Measurements from ENCODE around the gene HDHD3. TPM values are rescaled to one million over a fixed set of nuclear protein-coding genes. Genes with fewer than 3 reads are reported as not detected.

HDHD3 gene
- total and polyA plus RNA-seq, 12 donors, result 10.9 to 42.5 (median 18.7) TPM

GRCh38 chr9:113416149-113416721 is 39.4 kb upstream of the HDHD3 start:
- peak overlapping the region in 6 of 10 donors; percentile 14 to 75 (median 39) for H3K27ac ChIP-seq
- 50 to 63% methylated on average over 3 of the region's 3 CpGs for WGBS, 2 donors

GRCh38 chr9:113410207-113410864 is 33.5 kb upstream of the HDHD3 start, which contains the start of the genes C9orf43 and POLE3:
TSS of gene C9orf43 (plus strand) at chr9:113410747. CDS start at chr9:113413494, 2,747 bp downstream.
TSS of gene POLE3 (minus strand) at chr9:113410675. CDS start at chr9:113410293, 382 bp downstream.
- DNase-seq, result peak; percentile 95
- H3K27ac ChIP-seq, result peak within 1 kb of the TSS; percentile 88 to 98 (median 96)
- intact Hi-C loops (cut with DNase I), result loop anchor here in 1 of 10 donors (2.0 kb wide), 1 partner anchor 100 kb away; no protein-coding TSS in a partner anchor
- peak; percentile 97 to 99 (median 98) for ATAC-seq
- peaks cover 0 to 24% (median 7%) of the 10 kb centered on the region in 9 donors for H3K36me3 ChIP-seq
- WGBS, 2 donors, result 0% methylated on average over 61 of the region's 61 CpGs
- H3K9me3 ChIP-seq, result no peaks in the 10 kb centered on the region
- H3K27me3 ChIP-seq, result no peaks in the 10 kb centered on the region
- H3K4me3 ChIP-seq, result peak within 1 kb of the TSS; percentile 71 to 94 (median 80)
- peak in 2 of 9 donors; percentile 18 to 25 for TF ChIP-seq CTCF (IDR thresholded peaks at IDR 0.05)
- H3K4me1 ChIP-seq, result peaks cover 2 to 31% (median 25%) of the 10 kb centered on the region in 9 donors

More at GRCh38 chr9:113416149-113416721, 39.4 kb upstream of the HDHD3 start:
- Histone ChIP-seq H3K4me3 (no peak overlapping the region), H3K27me3 (no peaks in the 10 kb centered on the region), H3K36me3 (no peaks in the 10 kb centered on the region), H3K4me1 (peaks cover 0 to 19% (median 5%) of the 10 kb centered on the region in 9 donors), H3K9me3 (no peaks in the 10 kb centered on the region)
- intact Hi-C loops (cut with DNase I), result no loop called here
- TF ChIP-seq CTCF (IDR thresholded peaks at IDR 0.05), result no peak
- no peak for DNase-seq
- ATAC-seq, result peak in 7 of 8 donors; percentile 36 to 82 (median 69)

GRCh38 chr9:113409883-113410206 is 33.1 kb upstream of the HDHD3 start:
- DNase-seq (no peak), ATAC-seq (peak in 4 of 8 donors; percentile 2 to 31 (median 4))
- no peaks in the 10 kb centered on the region for H3K9me3 ChIP-seq
- H3K36me3 ChIP-seq, result peaks cover 0 to 24% (median 7%) of the 10 kb centered on the region in 9 donors
- WGBS, 2 donors, result 0% methylated on average over 20 of the region's 20 CpGs
- peaks cover 2 to 36% (median 25%) of the 10 kb centered on the region in 9 donors for H3K4me1 ChIP-seq
- H3K27ac ChIP-seq, result peak overlapping the region; percentile 88 to 98 (median 96)
- H3K27me3 ChIP-seq, result no peaks in the 10 kb centered on the region
- no peak for TF ChIP-seq CTCF (IDR thresholded peaks at IDR 0.05)
- H3K4me3 ChIP-seq, result peak overlapping the region; percentile 71 to 94 (median 80)
- intact Hi-C loops (cut with DNase I), result loop anchor here in 8 of 10 donors (1.0 to 10.0 kb wide), 6 partner anchors 99 to 247 kb away; partner anchors contain the start of genes CDC26 (in 7 of the 8), PRPF4 (in 7 of the 8) and RNF183 (in 1 of the 8)

- no peak for TF ChIP-seq CTCF (IDR thresholded peaks at IDR 0.05)
- intact Hi-C loops (cut with DNase I), result loop anchor here in 7 of 10 donors (1.0 to 10.0 kb wide), 5 partner anchors 100 to 248 kb away; partner anchors contain the start of genes CDC26 (in 7 of the 7), PRPF4 (in 7 of the 7) and RNF183 (in 1 of the 7)
- Histone ChIP-seq H3K27me3 (no peaks in the 10 kb centered on the region), H3K36me3 (peaks cover 0 to 24% (median 7%) of the 10 kb centered on the region in 9 donors), H3K9me3 (no peaks in the 10 kb centered on the region), H3K27ac (peak overlapping the region in 8 of 10 donors; percentile 88 to 98 (median 96)), H3K4me3 (peak overlapping the region; percentile 71 to 94 (median 80)), H3K4me1 (peaks cover 2 to 39% (median 25%) of the 10 kb centered on the region in 9 donors)
- 41 to 43% methylated on average over 10 of the region's 10 CpGs for WGBS, 2 donors
- ATAC-seq (no peak), DNase-seq (no peak)
Observed at GRCh38 chr9:113409481-113409880, 32.7 kb upstream of the HDHD3 start.

All from heart right ventricle (tissue), 16 donors.